HepG2 (cell line): ENCODE data around the gene MARF1. TPM values are rescaled to one million over a fixed set of nuclear protein-coding genes. Genes with fewer than 3 reads are reported as not detected.
A peak's percentile ranks its signal among the peaks of the same experiment; 100 is the strongest.

ENCODE experiments used
- BATF2 ChIP-seq: sonication (generic); formaldehyde crosslinking; IDR thresholded peaks from 2 replicates; pipeline ENCODE4 v1.8.0; 2022; ENCODE audit warnings: mild to moderate bottlenecking, missing genetic modification reagents, moderate library complexity
- BRF2 ChIP-seq: sonication (generic); formaldehyde crosslinking; IDR thresholded peaks from 2 replicates; pipeline ENCODE4 v1.8.1; 2022; ENCODE audit warnings: mild to moderate bottlenecking, missing genetic modification reagents
- HNRNPK ChIP-seq: fragments of 200-400 bp; formaldehyde crosslinking; IDR thresholded peaks from 2 replicates; pipeline ENCODE4 v1.6.1; 2018; ENCODE audit warnings: low read length, low read depth, moderate library complexity, mild to moderate bottlenecking; ENCODE audit not compliant: poor library complexity, severe bottlenecking
- HOMEZ ChIP-seq: IDR thresholded peaks from 2 replicates; pipeline ENCODE4 v1.6.1; 2016; ENCODE audit warnings: low read depth
- MED1 ChIP-seq: sonication (generic); formaldehyde crosslinking; IDR thresholded peaks from 2 replicates; pipeline ENCODE4 v1.4.0; 2020; ENCODE audit warnings: missing genetic modification reagents
- MNT ChIP-seq: fragments of 450-650 bp; IDR thresholded peaks from 2 replicates; pipeline ENCODE4 v1.6.1; 2016
- POLR2A ChIP-seq, 2 experiments: IDR thresholded peaks; 2 replicates each; pipeline ENCODE4 v1.6.1; 2011; ENCODE audit warnings: low read depth in 2 of 2, low read length in 2 of 2, mild to moderate bottlenecking in 1 of 2, moderate library complexity in 1 of 2; ENCODE audit not compliant: insufficient read depth in 1 of 2
- PRDM10 ChIP-seq: sonication (generic); formaldehyde crosslinking; IDR thresholded peaks from 2 replicates; pipeline ENCODE4 v1.4.0; 2020; ENCODE audit warnings: low read depth, missing genetic modification reagents
- RFX3 ChIP-seq: IDR thresholded peaks from 2 replicates; pipeline ENCODE4 v1.6.1; 2016; ENCODE audit warnings: missing biosample characterization, missing genetic modification reagents
- ZFP90 ChIP-seq: sonication (generic); formaldehyde crosslinking; IDR thresholded peaks from 2 replicates; pipeline ENCODE4 v1.8.0; 2022; ENCODE audit warnings: missing genetic modification reagents, mild to moderate bottlenecking, inconsistent platforms, borderline replicate concordance
- ZFY ChIP-seq: sonication (generic); formaldehyde crosslinking; IDR thresholded peaks from 2 replicates; pipeline ENCODE4 v1.4.0; 2020; ENCODE audit warnings: missing genetic modification reagents
- ZNF232 ChIP-seq: sonication (generic); formaldehyde crosslinking; IDR thresholded peaks from 2 replicates; pipeline ENCODE4 v1.4.0; 2020; ENCODE audit warnings: missing genetic modification reagents, borderline replicate concordance
- ZNF350 ChIP-seq: sonication (generic); formaldehyde crosslinking; IDR thresholded peaks from 2 replicates; pipeline ENCODE4 v1.4.0; 2020; ENCODE audit warnings: mild to moderate bottlenecking, low read depth, missing genetic modification reagents, borderline replicate concordance
- ZNF512 ChIP-seq: sonication (generic); formaldehyde crosslinking; IDR thresholded peaks from 2 replicates; pipeline ENCODE4 v1.4.0; 2020; ENCODE audit warnings: mild to moderate bottlenecking, missing genetic modification reagents
- ZNF572 ChIP-seq: sonication (generic); formaldehyde crosslinking; IDR thresholded peaks from 2 replicates; pipeline ENCODE4 v1.5.1; 2020; ENCODE audit warnings: mild to moderate bottlenecking, missing genetic modification reagents
- ZSCAN30 ChIP-seq: sonication (generic); formaldehyde crosslinking; IDR thresholded peaks from 2 replicates; pipeline ENCODE4 v1.5.0; 2020; ENCODE audit warnings: mild to moderate bottlenecking, missing genetic modification reagents
- polyA plus RNA-seq, 8 experiments: library from polyadenylated mRNA; depleted of rRNA in 3 of 8; stranded (reverse) in 7 of 8; unstranded in 1 of 8; fragments of >200 nt; fragmentation: Illumina TruSeq in 4 of 8; extraction: Trizol in 4 of 8; gene quantifications; 2 replicates each; pipeline versions ENCODE4 v1.2.1 to v1.2.3, GENCODE V29; 2011 to 2016; ENCODE audit warnings: low read depth in 4 of 8, missing spikeins in 1 of 8, mixed read lengths in 1 of 8; ENCODE audit not compliant: insufficient read depth in 1 of 8
- total RNA-seq, 5 experiments: library from RNA; depleted of rRNA; stranded (reverse); fragments of >200 nt; fragmentation: Illumina TruSeq; extraction: Trizol; gene quantifications; 2 replicates each; pipeline ENCODE4 v1.2.3, GENCODE V29; 2016; ENCODE audit warnings: low read depth in 1 of 5

Gene MARF1
- total and polyA plus RNA-seq, 2 of the 13 experiments (the other 11 are each of a cell fraction or from before 2014, with no cell fraction given): 8.7 to 20.7 TPM

- TF ChIP-seq PRDM10 (no peak; the same call in 1 of the 2 replicates), MED1 (CRISPR knock-in tag) (no peak; the same call in 1 of the 2 replicates), ZNF232 (CRISPR knock-in tag) (no peak; the same call in none of the 2 replicates), RFX3 (CRISPR knock-in tag) (no peak), ZNF350 (CRISPR knock-in tag) (peak; percentile 36; the same call in 1 of the 2 replicates), HNRNPK (peak; percentile 99), ZFP90 (CRISPR knock-in tag) (no peak; the same call in 1 of the 2 replicates), ZSCAN30 (CRISPR knock-in tag) (peak; percentile 89; the same call in 1 of the 2 replicates), ZFY (CRISPR knock-in tag) (peak; percentile 71), HOMEZ (no peak; the same call in 1 of the 2 replicates), POLR2A (IDR thresholded peaks at IDR 0.05; ENCODE audit: insufficient read depth in 1 of 2, low read depth in 2 of 2, low read length in 2 of 2) (peak; percentile 62 to 94), MNT (peak; percentile 57), ZNF572 (CRISPR knock-in tag) (no peak), BATF2 (no peak), ZNF512 (CRISPR knock-in tag) (no peak), BRF2 (CRISPR knock-in tag) (peak; percentile 20; the same call in 1 of the 2 replicates)
These were observed at the start of gene MARF1 (continued) for GRCh38 chr16:15643048-15643945.
